GM10847 (cell line): Measurements from ENCODE around the gene PRSS27.

ENCODE experiments used
- POLR2A ChIP-seq: IDR thresholded peaks from 2 replicates; pipeline ENCODE4 v1.6.1; 2011; ENCODE audit not compliant: insufficient read length; ENCODE audit errors: extremely low read depth

PRSS27 gene

GRCh38 chr16:2701272-2701671 lies 18.8 kb downstream of the PRSS27 start:
- no peak for TF ChIP-seq POLR2A

DNA sequence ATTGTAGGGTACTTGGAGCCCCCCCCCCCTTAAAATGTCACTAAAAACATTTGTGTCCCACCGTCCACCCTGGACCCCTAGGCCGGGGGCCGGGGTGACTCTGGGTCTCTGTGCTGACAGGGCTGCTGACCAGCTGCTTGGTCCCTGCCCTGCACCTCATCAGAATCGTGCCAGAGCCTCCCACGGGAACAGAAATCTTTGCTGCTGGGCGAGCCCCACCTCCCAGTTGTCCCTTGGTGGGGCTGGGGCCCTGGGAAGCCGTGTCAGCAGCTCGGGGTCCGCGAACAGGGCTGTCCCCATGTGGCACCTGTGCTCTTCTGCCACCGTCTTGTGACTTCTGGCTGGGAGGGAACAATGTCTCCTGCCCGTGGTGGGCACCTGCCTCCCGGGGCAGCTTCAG lies 19.2 kb downstream of the PRSS27 start:
- TF ChIP-seq POLR2A: no peak

GRCh38 chr16:2699791-2700600 lies 20.0 kb downstream of the PRSS27 start:
- TF ChIP-seq POLR2A: no peak

DNA sequence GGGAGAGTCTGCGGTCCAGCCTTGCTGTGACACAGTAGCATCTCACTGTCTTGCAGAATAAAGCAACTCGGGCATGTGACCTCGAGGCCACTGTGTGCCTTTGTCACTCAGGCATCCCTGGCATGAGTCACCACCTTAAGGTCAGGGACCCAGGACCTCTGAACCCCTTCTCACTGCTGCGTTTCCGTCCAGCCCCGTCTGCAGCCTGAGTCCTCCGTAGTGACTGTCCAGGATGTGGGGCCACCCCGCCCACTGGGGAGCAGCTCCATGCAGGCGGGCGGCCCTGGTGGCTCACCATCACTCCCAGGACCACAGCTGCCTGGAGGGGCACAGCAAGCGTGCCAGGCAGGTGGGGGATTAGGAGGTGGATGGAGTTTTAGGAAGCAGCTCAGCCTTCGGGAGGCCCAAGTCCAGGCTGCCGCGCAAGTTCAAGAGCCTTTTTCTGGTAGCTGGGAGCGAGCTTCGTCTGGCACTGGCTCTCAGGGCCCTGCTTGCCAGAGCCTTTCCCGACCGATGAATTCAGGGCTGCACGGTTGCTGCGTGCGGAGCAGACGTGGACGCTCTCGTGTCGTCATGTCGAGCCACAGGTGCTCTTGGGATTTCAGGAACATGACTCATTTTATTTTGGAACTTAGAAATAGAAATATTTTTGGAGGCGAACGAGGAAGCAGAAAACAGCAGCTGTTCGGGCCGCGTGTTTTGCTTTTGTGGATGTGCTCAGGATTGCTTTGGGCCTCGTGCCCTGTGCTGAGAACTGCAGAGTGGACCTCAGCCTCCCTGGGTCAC lies 20.9 kb downstream of the PRSS27 start:
- TF ChIP-seq POLR2A: no peak

- TF ChIP-seq POLR2A: no peak
These were observed 21.7 kb downstream of the PRSS27 start for GRCh38 chr16:2698103-2698870.

DNA sequence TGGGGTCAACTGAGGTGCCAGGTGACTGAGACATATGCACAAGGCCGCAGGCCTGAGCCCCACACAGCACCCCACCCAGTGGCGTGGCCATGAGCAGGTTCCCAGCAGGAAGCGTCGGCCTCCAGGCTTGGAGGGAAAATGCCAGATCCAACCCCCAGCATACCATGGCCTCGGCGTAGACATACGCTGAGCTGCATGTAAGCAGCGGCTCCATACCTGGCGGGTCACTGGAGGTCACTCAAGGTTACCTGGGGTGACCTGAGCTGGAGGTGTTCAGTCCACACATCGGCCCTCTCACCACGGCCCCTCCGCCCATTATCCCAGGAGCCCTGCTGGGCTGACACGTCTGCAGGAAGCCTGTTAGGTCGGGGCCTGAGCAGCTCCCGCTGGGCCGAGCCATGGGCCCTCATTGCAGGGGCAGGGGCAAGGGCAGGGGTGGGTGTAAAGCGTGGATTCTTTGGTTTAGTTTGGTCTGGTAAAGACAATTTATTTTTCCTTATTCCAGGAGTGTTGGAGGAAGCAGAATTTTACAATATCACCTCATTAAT lies 22.5 kb downstream of the PRSS27 start:
- TF ChIP-seq POLR2A: no peak

- no peak for TF ChIP-seq POLR2A
These were observed 26.9 kb downstream of the PRSS27 start for GRCh38 chr16:2692948-2693651.

GRCh38 chr16:2692251-2692947 lies 27.6 kb downstream of the PRSS27 start:
- TF ChIP-seq POLR2A: no peak

DNA sequence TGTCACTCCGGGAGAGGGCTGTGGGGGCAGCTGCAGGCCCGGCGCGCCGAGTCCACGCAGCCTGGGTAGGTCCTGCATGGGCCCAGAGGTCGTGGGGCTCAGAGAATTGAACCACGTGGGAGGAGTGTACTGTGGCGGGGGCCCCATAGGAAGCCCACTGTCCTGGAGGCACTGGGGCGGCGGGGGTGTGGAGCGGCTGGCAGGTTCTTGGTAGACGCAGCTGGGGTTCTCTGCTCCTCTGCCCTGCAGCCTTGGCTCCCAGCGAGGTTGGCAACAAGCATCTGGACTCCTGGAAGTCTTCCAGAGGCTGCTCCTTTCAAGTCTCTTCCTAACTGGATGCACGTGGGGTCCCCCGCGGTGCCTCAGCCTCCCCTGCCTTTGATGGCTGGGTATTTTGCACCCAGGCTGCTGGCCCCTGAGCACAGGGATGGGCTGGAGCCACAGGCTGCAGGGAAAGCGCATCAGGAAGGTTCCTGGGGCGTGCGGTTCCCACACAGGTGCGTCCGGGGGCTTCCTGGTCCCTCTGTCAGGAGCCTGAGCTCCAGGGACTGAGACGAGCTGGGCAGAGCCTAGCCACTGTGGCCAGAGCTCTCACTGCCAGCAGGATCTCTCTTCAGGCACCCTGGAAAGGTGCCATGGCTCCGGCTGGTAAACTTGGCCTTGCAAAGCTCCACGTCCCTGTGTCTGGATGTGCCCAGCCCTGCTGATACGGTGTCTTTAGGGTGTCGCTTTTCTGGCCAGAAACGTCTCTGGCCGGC lies 28.4 kb downstream of the PRSS27 start:
- no peak for TF ChIP-seq POLR2A

DNA sequence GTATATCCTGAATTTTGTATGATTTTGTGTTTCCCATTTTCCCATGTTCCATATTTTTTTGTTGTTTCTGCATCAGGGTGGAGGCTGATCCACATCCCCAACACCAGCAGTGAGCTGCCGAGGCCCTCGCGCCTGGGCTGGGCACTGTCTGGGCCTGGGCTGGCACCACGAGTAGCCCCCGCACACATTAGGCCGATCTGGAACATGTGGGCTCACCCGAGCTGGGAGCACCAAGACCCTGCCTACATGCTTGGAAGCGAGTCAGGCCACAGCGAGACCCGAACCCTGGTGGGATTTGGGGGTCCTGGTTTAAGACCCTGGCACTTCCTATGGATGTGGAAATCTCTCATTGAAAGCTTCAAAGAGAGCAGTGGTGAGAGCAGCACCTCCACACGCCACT lies 29.2 kb downstream of the PRSS27 start:
- TF ChIP-seq POLR2A: no peak

- no peak for TF ChIP-seq POLR2A
These were observed 29.8 kb downstream of the PRSS27 start for GRCh38 chr16:2689968-2690801.

- TF ChIP-seq POLR2A: no peak
These were observed 32.3 kb downstream of the PRSS27 start for GRCh38 chr16:2687531-2688308.

DNA sequence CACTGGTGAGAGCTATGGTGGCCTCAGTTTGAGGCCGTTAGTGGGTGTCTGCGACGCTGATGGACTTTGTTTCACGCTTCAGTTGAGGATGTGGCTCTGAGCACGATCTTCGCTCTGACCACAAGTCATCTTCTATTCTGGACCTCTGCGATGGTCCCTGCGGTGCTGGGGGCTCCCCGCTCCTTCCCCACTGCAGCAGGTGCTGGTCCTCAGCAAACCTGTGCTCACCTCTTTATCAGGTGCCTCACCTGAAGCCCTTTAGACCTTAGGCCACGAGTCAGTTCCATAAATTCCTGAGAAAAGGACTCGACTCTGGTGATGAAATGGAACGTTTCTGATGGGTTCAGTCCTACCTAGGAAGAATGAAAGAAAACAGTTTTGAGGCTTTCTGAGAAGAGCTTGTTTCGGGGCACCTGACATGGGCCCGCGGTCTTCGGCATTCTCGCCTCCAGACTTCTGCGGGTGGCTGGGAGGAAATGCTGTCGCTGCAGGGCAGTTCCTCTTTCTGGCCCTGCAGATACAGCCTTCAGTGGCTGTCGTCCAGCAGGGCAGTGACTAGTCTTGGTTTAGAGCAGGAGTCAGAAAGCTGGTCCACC lies 33.0 kb downstream of the PRSS27 start:
- peak; percentile 21 for TF ChIP-seq POLR2A
